SU-DHL-6 (cell line): ENCODE results near the gene CLTB.

ENCODE experiments used
- CTCF ChIP-seq: fragments of 200-600 bp; sonication (generic); IDR thresholded peaks from one replicate; pipeline ENCODE4 v1.5.1; 2017; ENCODE audit warnings: antibody characterized with exemption, mild to moderate bottlenecking, low read length, moderate library complexity; ENCODE audit not compliant: insufficient read depth, poor library complexity, severe bottlenecking
- EZH2phosphoT487 ChIP-seq: fragments of 200-600 bp; sonication (generic), shearing (Covaris generic); conservative IDR thresholded peaks from 2 replicates; pipeline ENCODE4 v1.6.1; 2018; ENCODE audit warnings: mild to moderate bottlenecking, antibody characterized with exemption, low read length, moderate library complexity, mixed read lengths

GRCh38 chr5:176447591-176447977 is 31.2 kb upstream of the CLTB start:
- TF ChIP-seq CTCF (no peak), EZH2phosphoT487 (no peak)
